HG03135 (cell line): Measurements from ENCODE around the gene ACBD6.

Source experiments
- ATAC-seq: cut with Tn5 transposase; IDR thresholded peaks from one replicate; pipeline ENCODE4 v1.9.1; 2021; ENCODE audit warnings: mild to moderate bottlenecking, moderate library complexity; ENCODE audit not compliant: unreplicated experiment

The ACBD6 gene

DNA sequence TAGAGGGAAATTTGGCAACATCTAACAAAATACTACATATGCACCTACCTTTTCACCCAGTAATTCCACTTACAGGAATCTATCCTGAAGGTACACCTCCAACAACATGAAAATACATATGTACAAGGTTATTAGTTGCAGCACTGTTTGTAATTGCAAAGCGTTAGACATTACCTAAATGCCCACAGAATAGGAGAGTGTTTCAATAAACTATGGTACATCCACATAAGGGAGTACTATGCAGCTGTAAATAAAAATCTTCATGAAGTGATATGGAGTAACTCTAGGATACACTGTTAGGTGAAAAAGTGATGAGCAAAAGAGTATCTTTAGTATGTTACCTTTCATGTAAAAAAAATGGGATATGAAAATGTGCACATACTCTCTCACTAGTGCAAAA is 126.1 kb downstream of the ACBD6 start:
- no peak for ATAC-seq

DNA sequence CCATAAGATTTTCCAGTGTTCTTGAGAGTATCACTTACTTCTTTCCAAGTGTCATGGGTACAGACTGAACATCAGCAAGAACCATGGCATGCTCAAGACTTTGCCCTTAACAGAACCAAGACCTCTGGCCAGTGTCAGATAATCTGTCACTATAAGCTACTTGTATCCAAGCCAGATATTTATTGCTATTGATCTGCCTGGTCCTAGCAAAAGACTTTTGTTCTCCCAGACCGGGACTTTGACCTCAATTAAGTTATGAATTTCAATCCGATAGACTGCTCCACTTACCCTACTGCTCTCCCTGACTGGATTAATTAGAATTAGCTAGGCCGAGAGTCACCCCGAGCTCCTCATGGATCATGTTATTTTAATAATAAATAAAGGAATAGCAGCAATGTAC is 129.6 kb downstream of the ACBD6 start:
- ATAC-seq, result no peak

DNA sequence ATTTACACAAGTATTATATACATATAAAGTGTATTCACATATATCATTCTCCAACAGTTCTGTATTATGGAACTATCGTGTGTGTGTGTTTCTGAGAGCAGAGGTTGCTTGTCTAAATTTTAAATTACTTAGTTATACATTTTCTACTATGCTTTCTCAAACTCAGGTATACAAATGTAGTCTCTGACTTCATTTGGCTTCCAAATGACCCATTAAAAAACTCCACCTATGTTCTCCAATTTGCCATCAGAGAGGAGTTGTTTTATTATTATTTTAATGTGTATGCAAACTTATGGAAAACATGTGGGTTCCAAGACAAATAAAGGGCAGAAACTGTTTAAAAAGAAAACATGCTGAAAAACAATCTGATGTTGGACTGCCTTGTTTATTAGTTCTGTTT is 131.8 kb downstream of the ACBD6 start:
- ATAC-seq, result no peak

DNA sequence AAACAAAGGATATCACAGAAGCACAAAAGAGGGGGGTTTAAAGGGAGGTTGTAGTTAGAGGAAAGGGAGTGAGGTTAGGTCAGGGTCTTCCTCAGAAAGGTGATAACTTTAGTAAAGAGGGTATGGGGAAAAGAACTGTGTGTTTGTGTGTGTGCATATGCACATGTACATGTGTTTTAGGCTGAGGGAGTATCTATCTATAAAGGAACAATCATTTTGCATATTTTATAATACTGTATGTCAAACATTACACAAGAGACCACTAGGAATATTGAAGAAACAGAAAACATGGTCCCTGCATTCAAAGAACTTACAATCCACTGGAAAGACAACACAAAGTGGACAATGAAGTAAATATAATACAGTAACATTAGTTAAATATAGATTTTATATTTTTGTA is 132.2 kb downstream of the ACBD6 start:
- no peak for ATAC-seq

DNA sequence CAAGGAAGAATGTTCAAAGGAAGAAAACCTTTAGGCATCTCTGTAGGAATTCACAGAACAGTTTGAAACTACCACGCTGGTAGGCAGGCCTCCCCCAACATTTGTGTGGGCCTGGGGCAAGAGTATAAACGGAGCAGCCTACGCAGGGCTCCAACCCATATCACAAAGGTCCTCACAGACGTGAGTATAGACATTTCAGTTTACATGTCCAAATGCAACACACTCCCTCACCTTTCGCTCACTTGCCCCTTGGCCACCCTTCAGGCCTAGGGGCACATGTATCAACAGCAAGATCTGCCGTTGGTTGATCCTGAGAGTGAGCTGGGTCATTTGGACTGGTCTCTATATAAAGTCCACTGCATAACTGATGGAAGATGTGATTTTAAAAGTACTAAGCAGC is 133.3 kb downstream of the ACBD6 start:
- ATAC-seq, result no peak

DNA sequence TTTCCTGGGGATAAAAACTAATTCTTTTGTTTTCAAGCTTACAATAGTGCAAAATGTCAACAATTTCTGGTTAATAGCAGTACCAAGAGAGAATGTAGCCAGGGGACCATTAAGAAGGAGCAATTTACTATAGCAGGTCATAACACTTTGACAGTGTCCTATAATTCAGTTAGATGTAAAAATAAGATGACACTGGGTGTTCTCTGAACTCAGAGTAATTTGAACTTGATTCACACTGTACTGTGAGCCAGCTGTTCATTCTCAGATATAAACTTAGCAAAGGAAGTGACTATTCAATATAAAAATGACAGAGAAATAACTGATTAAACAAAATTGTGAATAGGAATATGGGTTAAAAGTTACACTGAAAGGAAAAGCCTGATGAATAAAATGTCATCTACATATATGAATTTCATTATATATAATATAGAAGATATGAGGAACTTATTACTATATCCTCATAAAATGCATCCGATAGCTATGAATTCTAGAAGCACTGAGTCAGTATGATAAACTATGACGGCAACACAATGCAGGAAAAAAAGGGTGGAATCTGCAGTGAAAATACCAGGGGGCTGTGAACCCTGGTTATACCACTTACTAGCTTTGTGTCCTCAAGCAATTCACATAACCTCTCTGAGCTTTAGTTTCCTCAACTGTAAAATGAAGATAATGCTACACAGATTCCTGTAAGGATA is 135.9 kb downstream of the ACBD6 start:
- no peak for ATAC-seq

DNA sequence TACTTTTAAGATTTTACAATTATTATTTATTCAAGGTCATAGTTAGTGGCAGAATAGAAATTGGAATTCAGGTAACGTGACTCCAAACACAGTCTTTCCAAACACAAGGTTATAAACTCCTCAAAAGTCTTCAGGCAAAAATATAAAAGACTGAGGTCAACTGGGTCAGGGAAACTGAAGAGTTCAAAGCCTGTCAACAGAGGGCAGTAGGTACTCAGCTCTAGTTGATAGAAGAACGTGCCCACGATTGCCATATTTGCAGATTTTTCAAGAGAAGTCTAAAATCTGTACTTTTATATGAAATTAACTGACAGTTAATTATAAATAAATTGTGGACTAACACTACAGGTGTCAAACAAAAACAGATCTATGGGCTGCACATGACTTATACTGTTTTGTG is 137.3 kb downstream of the ACBD6 start:
- no peak for ATAC-seq

DNA sequence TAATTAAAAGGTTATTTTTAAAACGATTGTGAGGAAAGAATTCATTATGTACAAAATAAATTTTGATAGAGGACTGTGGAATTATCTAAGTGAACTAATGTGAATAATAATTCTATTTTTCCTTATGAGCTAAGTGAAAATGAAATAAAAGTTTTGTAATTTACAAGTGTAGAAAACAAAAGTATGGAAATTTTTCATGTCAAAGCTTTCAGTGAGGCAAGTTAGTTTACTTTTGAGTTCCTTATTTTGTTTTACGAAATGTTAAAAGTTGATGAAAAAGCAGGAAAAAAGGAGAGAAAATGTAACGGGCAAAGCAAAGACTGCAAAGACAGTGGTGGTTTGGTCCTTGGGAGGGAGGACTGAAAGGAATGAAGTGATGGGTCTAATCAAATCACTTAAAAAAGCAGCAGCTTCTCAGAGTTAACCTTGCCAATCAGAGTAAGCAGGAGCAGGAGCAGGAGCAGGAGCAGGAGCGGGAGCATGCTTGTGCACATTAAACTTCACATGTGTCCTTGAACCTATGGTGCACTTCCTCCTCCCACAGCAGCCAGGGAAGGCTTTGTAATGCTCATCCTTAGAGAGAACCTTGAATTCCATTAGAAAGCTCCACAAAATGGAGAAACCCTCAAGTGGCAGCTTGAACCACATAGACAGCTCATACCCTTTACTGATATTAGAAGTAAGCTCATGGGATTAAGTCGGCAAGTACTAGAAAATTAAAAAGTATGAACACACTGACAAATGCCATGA is 139.0 kb downstream of the ACBD6 start:
- no peak for ATAC-seq

DNA sequence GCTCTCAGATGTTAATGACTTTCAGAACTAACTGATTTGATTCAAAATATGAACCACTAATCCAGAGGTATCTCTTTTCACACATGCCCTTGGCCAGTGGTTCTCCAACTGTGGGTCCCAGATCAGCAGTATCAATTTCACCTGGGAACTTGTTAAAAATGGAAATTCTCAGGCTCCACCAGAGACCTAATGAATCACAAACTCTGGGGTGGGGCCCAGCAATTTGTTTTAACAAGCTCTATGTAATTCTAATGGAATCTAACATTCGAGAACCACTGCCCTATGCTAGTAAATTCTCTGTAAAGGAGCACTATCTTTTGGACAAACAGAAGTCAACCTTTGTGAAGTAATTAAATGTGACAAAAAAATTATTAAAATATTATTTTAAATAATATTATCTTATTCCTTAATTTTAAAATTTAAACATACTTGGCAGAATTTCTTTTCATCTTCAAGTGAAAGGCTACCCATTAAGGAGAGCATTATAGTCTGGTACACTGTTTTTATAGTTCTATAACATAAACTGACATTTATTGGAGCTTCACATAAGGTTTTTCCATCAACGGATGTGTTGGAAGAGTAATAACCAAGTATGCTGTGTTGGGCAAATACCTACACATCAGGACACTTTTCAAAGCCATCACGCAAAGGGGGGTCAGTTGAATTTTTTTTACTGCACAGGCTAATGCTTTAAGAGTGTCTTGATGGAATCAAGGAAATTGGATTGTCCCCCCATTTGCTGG is 141.9 kb downstream of the ACBD6 start:
- no peak for ATAC-seq

DNA sequence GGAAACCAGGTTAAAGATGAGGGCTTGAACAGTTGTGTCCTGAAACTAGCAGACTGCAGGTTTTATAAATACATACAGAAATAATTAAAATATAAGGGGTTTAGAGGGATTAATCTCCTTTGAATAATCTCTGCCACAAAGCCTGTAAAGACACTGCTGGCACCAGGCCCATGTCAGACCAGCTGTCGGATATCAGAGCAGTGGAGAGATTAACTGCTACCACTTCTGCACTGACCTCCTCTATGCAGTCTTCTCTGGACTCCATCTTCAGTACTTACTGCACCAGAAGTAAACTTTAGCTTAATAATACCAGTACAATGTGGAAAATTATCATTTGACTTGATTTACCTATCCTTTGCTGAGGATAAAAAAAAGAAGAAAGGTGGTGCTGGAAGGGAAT is 143.7 kb downstream of the ACBD6 start:
- no peak for ATAC-seq

DNA sequence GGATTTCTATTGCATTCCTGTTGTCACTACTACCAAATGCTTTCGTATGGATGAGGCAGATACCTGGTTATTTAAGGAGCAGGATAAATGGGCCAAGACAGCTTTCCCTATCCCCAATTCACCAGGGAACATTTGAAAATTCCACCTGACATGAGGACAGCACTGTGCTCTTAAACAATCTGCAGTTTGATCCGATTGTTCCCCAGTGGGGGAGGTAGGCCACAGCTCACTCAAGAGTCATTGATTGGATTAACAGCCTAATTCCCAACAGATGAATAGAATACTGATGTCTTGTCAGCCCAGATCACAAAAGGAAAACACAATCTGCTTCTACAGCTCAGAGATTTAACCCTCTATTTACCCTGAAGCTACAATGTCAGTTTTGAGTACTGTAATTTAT is 148.4 kb downstream of the ACBD6 start:
- no peak for ATAC-seq

DNA sequence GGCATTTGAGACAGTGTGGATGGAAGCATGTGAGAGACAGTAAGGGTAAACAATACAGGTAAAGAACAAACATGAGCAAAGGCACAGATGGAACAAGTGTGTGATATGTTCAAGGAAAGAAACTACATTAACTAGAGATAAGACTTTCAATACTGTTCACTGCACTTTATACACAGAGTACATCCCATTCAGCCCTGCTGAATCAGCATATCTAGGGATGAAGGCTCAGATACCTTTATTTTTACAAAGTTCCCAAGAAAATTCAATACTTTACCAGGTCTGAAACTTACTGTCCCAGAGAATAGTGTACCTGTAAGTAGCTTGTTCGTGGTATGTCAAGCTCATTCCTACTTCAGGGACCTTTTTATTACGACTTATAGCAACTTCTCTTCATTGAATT is 149.8 kb downstream of the ACBD6 start:
- ATAC-seq, result no peak

DNA sequence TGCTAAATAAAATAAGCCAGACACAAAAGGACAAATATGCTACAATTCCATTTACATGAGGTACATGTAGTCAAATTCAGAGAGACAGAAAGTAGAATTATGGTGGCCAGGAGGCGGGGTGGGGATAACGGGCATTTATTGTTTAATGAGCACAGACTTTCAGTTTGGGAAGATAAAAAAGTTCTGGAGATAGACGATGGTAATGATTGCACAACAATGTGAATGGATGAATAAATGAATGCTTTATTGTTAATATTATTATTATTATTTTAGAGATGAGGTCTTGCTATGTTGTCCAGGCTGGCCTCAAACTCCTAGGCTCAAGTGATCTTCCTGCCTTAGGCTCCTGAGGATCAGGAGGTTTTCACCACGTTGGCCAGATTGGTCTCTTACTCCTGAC is 150.4 kb downstream of the ACBD6 start:
- no peak for ATAC-seq

DNA sequence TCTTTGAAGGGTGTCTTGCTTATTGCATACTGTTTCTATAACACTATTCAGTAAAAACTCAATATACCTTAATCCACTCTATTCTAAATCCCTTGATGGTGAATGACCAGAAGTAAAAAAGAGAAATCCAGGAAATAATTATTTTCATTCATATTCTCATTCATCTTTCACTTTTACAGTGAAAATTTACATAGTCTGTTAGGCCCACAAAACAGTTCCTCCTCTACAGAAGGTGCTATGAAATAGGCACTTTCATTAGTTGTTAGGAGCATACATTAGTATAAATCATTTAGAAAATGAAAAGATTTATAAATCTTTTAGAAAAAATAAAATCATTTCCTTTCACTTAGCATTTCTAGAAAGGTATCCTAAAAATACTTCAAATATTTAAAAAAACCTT is 157.2 kb downstream of the ACBD6 start:
- no peak for ATAC-seq

DNA sequence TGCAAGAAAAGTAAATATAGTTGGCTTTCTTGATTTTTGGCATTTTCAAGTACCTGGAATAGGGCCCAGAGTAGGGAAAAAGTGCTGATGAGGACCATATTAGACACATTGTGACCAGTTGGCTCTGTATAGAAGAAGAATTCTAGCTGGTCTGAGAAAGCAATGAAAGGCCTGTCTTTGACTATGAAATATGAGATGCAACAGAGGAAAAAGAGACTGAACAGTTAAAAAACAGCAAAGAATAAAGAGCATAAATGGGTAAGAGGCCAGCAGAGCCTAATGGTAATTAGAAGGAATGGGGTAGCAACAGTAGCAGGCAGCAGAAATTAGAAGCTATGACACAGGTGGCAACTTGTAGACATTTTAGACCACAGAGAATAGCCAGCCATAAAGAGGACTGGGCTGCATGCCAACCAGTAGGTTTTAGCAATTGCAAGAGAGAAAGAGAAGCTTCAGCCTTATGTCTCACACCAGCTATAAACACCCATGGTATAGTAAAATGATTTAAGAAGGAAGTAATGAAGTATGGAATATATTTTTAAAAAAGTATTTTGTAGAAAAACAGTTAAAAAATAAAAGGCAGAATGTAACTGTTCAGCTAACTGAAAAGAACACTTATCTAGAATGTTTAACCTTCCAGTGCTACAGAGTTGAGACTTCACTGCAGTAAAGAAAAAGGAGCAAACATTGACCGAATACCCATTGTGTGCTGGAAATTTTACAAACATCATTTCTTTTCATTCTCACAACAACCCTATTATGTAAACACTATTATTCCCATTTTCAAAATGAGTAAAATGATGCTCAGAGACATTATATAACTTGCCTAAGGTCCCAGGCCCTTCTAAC is 158.2 kb downstream of the ACBD6 start:
- ATAC-seq, result no peak

DNA sequence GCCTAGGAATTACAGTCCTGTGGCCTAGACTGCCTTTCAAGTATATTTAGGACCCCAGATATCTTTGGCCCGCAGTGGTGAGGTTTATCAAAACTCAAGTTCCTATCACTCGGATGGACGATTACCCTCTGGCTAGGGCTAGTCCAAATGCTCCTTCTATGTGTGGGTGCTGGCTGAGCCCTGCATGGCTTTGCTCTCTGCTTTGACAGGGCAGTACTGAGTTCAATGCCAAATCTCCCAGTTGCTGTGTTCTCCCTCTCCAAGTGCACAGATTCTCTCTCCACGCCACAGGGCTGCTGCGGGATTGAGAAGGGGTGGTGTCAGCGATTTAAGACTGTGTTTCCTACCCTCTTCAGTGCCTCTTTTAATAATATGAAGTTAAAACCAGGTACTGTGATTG is 175.3 kb downstream of the ACBD6 start:
- no peak for ATAC-seq

DNA sequence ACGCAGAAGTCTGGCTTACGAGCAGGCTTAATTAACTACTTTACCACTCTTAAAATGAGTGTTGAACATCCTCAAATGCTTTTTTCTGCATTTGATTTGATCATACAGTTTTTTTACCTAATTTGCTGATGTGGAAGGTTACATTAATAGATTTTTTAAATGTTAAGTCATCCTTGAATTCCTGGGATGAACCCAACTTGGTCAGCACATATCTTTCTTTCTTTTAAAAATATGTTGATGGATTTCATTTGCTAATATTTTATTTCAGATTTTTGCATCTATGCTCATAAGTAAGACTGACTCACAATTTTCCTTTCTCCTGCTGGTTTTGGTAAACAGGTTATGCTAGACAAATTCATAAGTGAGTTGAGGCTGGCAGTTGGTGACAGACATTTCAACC is 189.5 kb downstream of the ACBD6 start:
- ATAC-seq, result no peak

DNA sequence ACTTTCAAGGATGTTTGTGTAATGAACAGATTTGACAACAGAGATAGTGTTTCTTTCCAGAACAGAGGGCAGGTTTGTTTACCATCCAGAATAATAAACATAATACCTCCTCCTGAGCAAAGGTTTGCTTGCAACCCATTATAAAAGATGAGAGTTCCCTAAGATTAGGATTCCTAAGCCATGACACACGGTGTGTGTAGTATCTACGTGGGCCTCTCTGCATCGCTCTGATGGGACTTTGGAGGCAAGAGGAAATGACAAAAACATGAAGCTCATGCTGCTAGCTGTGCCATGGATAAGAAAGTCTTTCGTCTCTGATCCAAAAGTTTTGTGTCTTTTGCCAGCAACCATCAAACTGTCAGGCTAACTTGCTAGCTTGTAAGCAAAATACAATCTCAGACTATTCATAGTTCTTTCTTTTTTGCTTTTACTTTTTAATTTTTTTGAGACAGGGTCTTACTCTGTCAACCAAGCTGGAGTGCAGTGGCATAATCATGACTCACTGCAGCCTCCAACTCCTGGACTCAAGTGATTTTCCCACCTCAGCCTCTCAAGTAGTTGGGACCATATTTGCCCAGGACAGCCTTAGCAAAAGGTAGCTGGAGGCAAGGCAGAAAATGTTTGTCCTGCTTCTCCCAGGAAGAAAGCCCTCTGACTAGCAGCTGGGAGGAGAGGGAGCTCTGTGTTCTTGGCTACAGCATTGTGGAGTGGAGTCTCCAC is 191.2 kb downstream of the ACBD6 start:
- ATAC-seq, result no peak

DNA sequence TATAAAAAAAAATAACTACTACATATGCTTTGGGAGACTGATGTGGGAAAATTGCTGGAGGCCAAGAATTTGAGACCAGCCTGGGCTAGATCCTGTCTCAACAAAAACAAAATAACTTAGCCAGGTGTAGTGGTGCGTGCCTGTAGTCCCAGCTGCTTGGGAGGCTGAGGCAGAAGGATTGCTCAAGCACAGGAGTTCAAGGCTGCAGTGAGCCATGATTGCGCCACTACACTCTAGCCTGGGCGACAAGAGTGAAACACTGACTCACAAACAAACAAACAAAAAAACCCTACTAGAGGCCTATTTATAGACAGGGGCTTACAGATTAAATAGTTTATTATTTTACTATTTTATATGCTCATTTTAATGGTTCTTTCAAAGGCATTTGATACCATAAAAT is 192.3 kb downstream of the ACBD6 start:
- ATAC-seq, result no peak

DNA sequence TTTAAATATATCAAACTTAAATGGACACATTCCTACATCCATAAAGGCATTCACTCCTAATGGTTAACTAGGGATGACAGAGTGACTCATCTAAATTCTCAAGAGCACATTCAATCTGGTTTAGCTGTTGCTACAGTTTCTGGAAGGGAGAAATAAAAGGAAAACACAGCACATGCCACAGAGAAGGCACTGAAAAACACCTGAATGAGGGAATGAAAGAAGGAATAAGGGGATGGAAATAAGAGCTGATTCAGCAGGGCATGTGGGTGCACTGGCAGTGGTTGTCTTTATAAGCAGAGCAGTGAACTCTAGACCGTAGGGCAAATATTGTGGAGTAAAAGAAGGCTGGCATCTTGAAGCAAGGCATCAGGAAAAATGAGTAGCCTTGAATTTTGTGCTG is 193.0 kb downstream of the ACBD6 start:
- no peak for ATAC-seq
